Endothelial cell of umbilical vein (primary cell): Measurements from ENCODE around the gene COL9A1.

Source experiments
- EZH2 ChIP-seq: IDR thresholded peaks from 2 replicates; pipeline ENCODE4 v1.6.1; 2012; ENCODE audit warnings: borderline replicate concordance, low read depth, mild to moderate bottlenecking, moderate library complexity, low read length, inconsistent platforms; ENCODE audit not compliant: severe bottlenecking
- FOS ChIP-seq: IDR thresholded peaks from 2 replicates; pipeline ENCODE4 v1.6.1; 2011; ENCODE audit warnings: mild to moderate bottlenecking, low read length, moderate library complexity, borderline replicate concordance; ENCODE audit not compliant: insufficient read depth
- GATA2 ChIP-seq: IDR thresholded peaks from 2 replicates; pipeline ENCODE4 v1.7.0; 2011; ENCODE audit warnings: low read depth, mild to moderate bottlenecking, moderate library complexity, mixed read lengths, low read length; ENCODE audit not compliant: insufficient read length, insufficient read depth
- MAX ChIP-seq: IDR thresholded peaks from 2 replicates; pipeline ENCODE4 v1.6.1; 2011; ENCODE audit not compliant: insufficient read depth, insufficient read length
- POLR2A ChIP-seq: IDR thresholded peaks from 2 replicates; pipeline ENCODE4 v1.6.1; 2012; ENCODE audit warnings: low read depth, mild to moderate bottlenecking, control low read depth, low read length
- POLR2AphosphoS5 ChIP-seq: IDR thresholded peaks from 2 replicates; pipeline ENCODE4 v1.6.1; 2012; ENCODE audit warnings: low read depth, mild to moderate bottlenecking, control low read depth, low read length, moderate library complexity; ENCODE audit not compliant: insufficient read depth
- TF ChIP-seq, protein P1 (sequence below), 2 donors: IDR thresholded peaks; 1 replicate in 1 of 2; 2 replicates in 1 of 2; pipeline ENCODE4 v1.5.1; 2011; ENCODE audit warnings: low read length in 2 of 2, mild to moderate bottlenecking in 2 of 2, moderate library complexity in 2 of 2, control low read depth in 1 of 2, inconsistent platforms in 1 of 2, low read depth in 1 of 2; ENCODE audit not compliant: insufficient read depth in 1 of 2; ENCODE audit errors: extremely low read depth in 1 of 2

- TF ChIP-seq, protein P1, sequence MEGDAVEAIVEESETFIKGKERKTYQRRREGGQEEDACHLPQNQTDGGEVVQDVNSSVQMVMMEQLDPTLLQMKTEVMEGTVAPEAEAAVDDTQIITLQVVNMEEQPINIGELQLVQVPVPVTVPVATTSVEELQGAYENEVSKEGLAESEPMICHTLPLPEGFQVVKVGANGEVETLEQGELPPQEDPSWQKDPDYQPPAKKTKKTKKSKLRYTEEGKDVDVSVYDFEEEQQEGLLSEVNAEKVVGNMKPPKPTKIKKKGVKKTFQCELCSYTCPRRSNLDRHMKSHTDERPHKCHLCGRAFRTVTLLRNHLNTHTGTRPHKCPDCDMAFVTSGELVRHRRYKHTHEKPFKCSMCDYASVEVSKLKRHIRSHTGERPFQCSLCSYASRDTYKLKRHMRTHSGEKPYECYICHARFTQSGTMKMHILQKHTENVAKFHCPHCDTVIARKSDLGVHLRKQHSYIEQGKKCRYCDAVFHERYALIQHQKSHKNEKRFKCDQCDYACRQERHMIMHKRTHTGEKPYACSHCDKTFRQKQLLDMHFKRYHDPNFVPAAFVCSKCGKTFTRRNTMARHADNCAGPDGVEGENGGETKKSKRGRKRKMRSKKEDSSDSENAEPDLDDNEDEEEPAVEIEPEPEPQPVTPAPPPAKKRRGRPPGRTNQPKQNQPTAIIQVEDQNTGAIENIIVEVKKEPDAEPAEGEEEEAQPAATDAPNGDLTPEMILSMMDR (IDR thresholded peaks at IDR 0.05; ENCODE audit: extremely low read depth in 1 of 2, insufficient read depth in 1 of 2, low read depth in 1 of 2, low read length in 2 of 2) = no peak
- TF ChIP-seq POLR2AphosphoS5 (no peak), POLR2A (no peak), EZH2 (no peak), GATA2 (no peak), MAX (no peak), FOS (no peak)
Observed at GRCh38 chr6:70292193-70292592, 10.7 kb downstream of the COL9A1 start.
